ENCODE data around the gene MOB2.

Gene MOB2

GRCh38 chr11:1449490-1450243 is 36.9 kb downstream of the MOB2 start:
- Histone ChIP-seq H3K27me3 (ENCODE audit: control insufficient read depth in 3 of 3, insufficient read depth in 3 of 3, low read depth in 1 of 3, low read length in 3 of 3) (no peaks in the 10 kb centered on the region), H3K4me3 (ENCODE audit: low read length in 2 of 2) (no peak overlapping the region), H3K27ac (replicated peaks; ENCODE audit: low read length) (no peak overlapping the region), H2AFZ (ENCODE audit: low read length) (no peak overlapping the region), H3K79me1 (ENCODE audit: low read depth, low read length) (peaks cover 3% of the 10 kb centered on the region), H3K9ac (ENCODE audit: low read depth, low read length, poor library complexity) (no peak overlapping the region), H2BK15ac (ENCODE audit: low read length) (no peak overlapping the region), H3K18ac (ENCODE audit: low read length) (peak overlapping the region; percentile 71), H2BK5ac (ENCODE audit: low read length) (peak overlapping the region; percentile 24), H3K36me3 (replicated peaks in 1 of 2; ENCODE audit: control insufficient read depth in 2 of 2, insufficient read depth in 2 of 2, low read length in 2 of 2) (peaks cover 21 to 71% of the 10 kb centered on the region in 2 donors), H4K8ac (ENCODE audit: low read depth, low read length) (no peak overlapping the region), H3K9me3 (replicated peaks in 1 of 2; ENCODE audit: control insufficient read depth in 2 of 2, insufficient read depth in 1 of 2, low read depth in 1 of 2, low read length in 2 of 2) (no peaks in the 10 kb centered on the region), H3K14ac (ENCODE audit: low read length) (no peak overlapping the region), H3K4me1 (ENCODE audit: control insufficient read depth in 2 of 2, insufficient read depth in 1 of 2, low read depth in 1 of 2, low read length in 2 of 2) (no peaks in the 10 kb centered on the region), H3K4me2 (ENCODE audit: insufficient read depth, low read length, poor library complexity, severe bottlenecking) (no peak overlapping the region), H4K91ac (ENCODE audit: low read depth, low read length, poor library complexity) (no peak overlapping the region), H3K23ac (ENCODE audit: low read depth, low read length, poor library complexity) (no peak overlapping the region), H2BK120ac (ENCODE audit: low read depth, low read length) (no peak overlapping the region), H2BK12ac (ENCODE audit: low read length) (no peak overlapping the region), H2AK5ac (ENCODE audit: low read depth, low read length) (no peak overlapping the region), H3K4ac (ENCODE audit: low read length) (no peak overlapping the region)
- no CpG with 5 or more reads among the region's 31 CpGs for WGBS, 2 donors (ENCODE audit: extremely low coverage in 2 of 2, insufficient read length in 2 of 2, insufficient replicate concordance in 1 of 2)
- no peak for DNase-seq (ENCODE audit: low spot score)

GRCh38 chr11:1448882-1449281 is 37.7 kb downstream of the MOB2 start:
- peak overlapping the region; percentile 80 for H3K23ac ChIP-seq (ENCODE audit: low read depth, low read length, poor library complexity)
- H4K8ac ChIP-seq (ENCODE audit: low read depth, low read length) = no peak overlapping the region
- no peak overlapping the region for H3K4me2 ChIP-seq (ENCODE audit: insufficient read depth, low read length, poor library complexity, severe bottlenecking)
- H2AK5ac ChIP-seq (ENCODE audit: low read depth, low read length) = no peak overlapping the region
- H3K4ac ChIP-seq (ENCODE audit: low read length) = no peak overlapping the region
- H3K27ac ChIP-seq (replicated peaks; ENCODE audit: low read length) = no peak overlapping the region
- H2BK120ac ChIP-seq (ENCODE audit: low read depth, low read length) = no peak overlapping the region
- H2BK5ac ChIP-seq (ENCODE audit: low read length) = peak overlapping the region; percentile 53
- no CpG with 5 or more reads among the region's 24 CpGs for WGBS, 2 donors (ENCODE audit: extremely low coverage in 2 of 2, insufficient read length in 2 of 2, insufficient replicate concordance in 1 of 2)
- no peak for DNase-seq (ENCODE audit: low spot score)
- H3K9me3 ChIP-seq (replicated peaks in 1 of 2; ENCODE audit: control insufficient read depth in 2 of 2, insufficient read depth in 1 of 2, low read depth in 1 of 2, low read length in 2 of 2) = no peaks in the 10 kb centered on the region
- no peaks in the 10 kb centered on the region for H3K27me3 ChIP-seq (ENCODE audit: control insufficient read depth in 3 of 3, insufficient read depth in 3 of 3, low read depth in 1 of 3, low read length in 3 of 3)
- H2AFZ ChIP-seq (ENCODE audit: low read length) = no peak overlapping the region
- H3K18ac ChIP-seq (ENCODE audit: low read length) = no peak overlapping the region
- peak overlapping the region; percentile 71 for H3K14ac ChIP-seq (ENCODE audit: low read length)
- H3K4me3 ChIP-seq (ENCODE audit: low read length in 2 of 2) = no peak overlapping the region
- peaks cover 20 to 71% of the 10 kb centered on the region in 2 donors for H3K36me3 ChIP-seq (replicated peaks in 1 of 2; ENCODE audit: control insufficient read depth in 2 of 2, insufficient read depth in 2 of 2, low read length in 2 of 2)
- peak overlapping the region; percentile 44 for H3K9ac ChIP-seq (ENCODE audit: low read depth, low read length, poor library complexity)
- H3K4me1 ChIP-seq (ENCODE audit: control insufficient read depth in 2 of 2, insufficient read depth in 1 of 2, low read depth in 1 of 2, low read length in 2 of 2) = no peaks in the 10 kb centered on the region
- H3K79me1 ChIP-seq (ENCODE audit: low read depth, low read length) = peaks cover 3% of the 10 kb centered on the region
- H4K91ac ChIP-seq (ENCODE audit: low read depth, low read length, poor library complexity) = no peak overlapping the region
- no peak overlapping the region for H2BK12ac ChIP-seq (ENCODE audit: low read length)
- H2BK15ac ChIP-seq (ENCODE audit: low read length) = no peak overlapping the region

- Histone ChIP-seq H3K27me3 (ENCODE audit: control insufficient read depth in 3 of 3, insufficient read depth in 3 of 3, low read depth in 1 of 3, low read length in 3 of 3) (no peaks in the 10 kb centered on the region), H2AK5ac (ENCODE audit: low read depth, low read length) (no peak overlapping the region), H3K9ac (ENCODE audit: low read depth, low read length, poor library complexity) (no peak overlapping the region), H3K4me1 (ENCODE audit: control insufficient read depth in 2 of 2, insufficient read depth in 1 of 2, low read depth in 1 of 2, low read length in 2 of 2) (no peaks in the 10 kb centered on the region), H2BK5ac (ENCODE audit: low read length) (peak overlapping the region; percentile 53), H2BK15ac (ENCODE audit: low read length) (no peak overlapping the region), H3K9me3 (replicated peaks in 1 of 2; ENCODE audit: control insufficient read depth in 2 of 2, insufficient read depth in 1 of 2, low read depth in 1 of 2, low read length in 2 of 2) (no peaks in the 10 kb centered on the region), H2BK12ac (ENCODE audit: low read length) (no peak overlapping the region), H3K23ac (ENCODE audit: low read depth, low read length, poor library complexity) (peak overlapping the region; percentile 80), H3K79me1 (ENCODE audit: low read depth, low read length) (peaks cover 3% of the 10 kb centered on the region), H3K4ac (ENCODE audit: low read length) (no peak overlapping the region), H4K8ac (ENCODE audit: low read depth, low read length) (no peak overlapping the region), H3K36me3 (replicated peaks in 1 of 2; ENCODE audit: control insufficient read depth in 2 of 2, insufficient read depth in 2 of 2, low read length in 2 of 2) (peaks cover 23 to 70% of the 10 kb centered on the region in 2 donors), H4K91ac (ENCODE audit: low read depth, low read length, poor library complexity) (no peak overlapping the region), H3K4me2 (ENCODE audit: insufficient read depth, low read length, poor library complexity, severe bottlenecking) (no peak overlapping the region), H3K14ac (ENCODE audit: low read length) (peak overlapping the region; percentile 17), H3K18ac (ENCODE audit: low read length) (peak overlapping the region; percentile 35), H2BK120ac (ENCODE audit: low read depth, low read length) (no peak overlapping the region), H3K4me3 (ENCODE audit: low read length in 2 of 2) (no peak overlapping the region), H3K27ac (replicated peaks; ENCODE audit: low read length) (no peak overlapping the region), H2AFZ (ENCODE audit: low read length) (no peak overlapping the region)
- no CpG with 5 or more reads among the region's 49 CpGs for WGBS, 2 donors (ENCODE audit: extremely low coverage in 2 of 2, insufficient read length in 2 of 2, insufficient replicate concordance in 1 of 2)
- DNase-seq (ENCODE audit: low spot score) = no peak
Observed at GRCh38 chr11:1447845-1448825, 38.4 kb downstream of the MOB2 start.

GRCh38 chr11:1446623-1447022 is 40.0 kb downstream of the MOB2 start:
- no peak overlapping the region for H2BK5ac ChIP-seq (ENCODE audit: low read length)
- peak overlapping the region; percentile 47 for H3K14ac ChIP-seq (ENCODE audit: low read length)
- H3K36me3 ChIP-seq (replicated peaks in 1 of 2; ENCODE audit: control insufficient read depth in 2 of 2, insufficient read depth in 2 of 2, low read length in 2 of 2) = peaks cover 14 to 66% of the 10 kb centered on the region in 2 donors
- H2BK15ac ChIP-seq (ENCODE audit: low read length) = no peak overlapping the region
- no peaks in the 10 kb centered on the region for H3K9me3 ChIP-seq (replicated peaks in 1 of 2; ENCODE audit: control insufficient read depth in 2 of 2, insufficient read depth in 1 of 2, low read depth in 1 of 2, low read length in 2 of 2)
- H3K4me1 ChIP-seq (ENCODE audit: control insufficient read depth in 2 of 2, insufficient read depth in 1 of 2, low read depth in 1 of 2, low read length in 2 of 2) = peaks cover 0 to 5% of the 10 kb centered on the region in 2 donors
- DNase-seq (ENCODE audit: low spot score) = no peak
- H2BK12ac ChIP-seq (ENCODE audit: low read length) = no peak overlapping the region
- no peak overlapping the region for H3K4ac ChIP-seq (ENCODE audit: low read length)
- H2AK5ac ChIP-seq (ENCODE audit: low read depth, low read length) = no peak overlapping the region
- no peak overlapping the region for H3K4me2 ChIP-seq (ENCODE audit: insufficient read depth, low read length, poor library complexity, severe bottlenecking)
- no peaks in the 10 kb centered on the region for H3K27me3 ChIP-seq (ENCODE audit: control insufficient read depth in 3 of 3, insufficient read depth in 3 of 3, low read depth in 1 of 3, low read length in 3 of 3)
- no peak overlapping the region for H3K4me3 ChIP-seq (ENCODE audit: low read length in 2 of 2)
- peak overlapping the region; percentile 65 for H3K23ac ChIP-seq (ENCODE audit: low read depth, low read length, poor library complexity)
- no peak overlapping the region for H4K8ac ChIP-seq (ENCODE audit: low read depth, low read length)
- H3K79me1 ChIP-seq (ENCODE audit: low read depth, low read length) = peaks cover 3% of the 10 kb centered on the region
- no peak overlapping the region for H3K27ac ChIP-seq (replicated peaks; ENCODE audit: low read length)
- H4K91ac ChIP-seq (ENCODE audit: low read depth, low read length, poor library complexity) = no peak overlapping the region
- H2BK120ac ChIP-seq (ENCODE audit: low read depth, low read length) = no peak overlapping the region
- H2AFZ ChIP-seq (ENCODE audit: low read length) = no peak overlapping the region
- H3K18ac ChIP-seq (ENCODE audit: low read length) = peak overlapping the region; percentile 48
- no CpG with 5 or more reads among the region's 9 CpGs for WGBS, 2 donors (ENCODE audit: extremely low coverage in 2 of 2, insufficient read length in 2 of 2, insufficient replicate concordance in 1 of 2)
- no peak overlapping the region for H3K9ac ChIP-seq (ENCODE audit: low read depth, low read length, poor library complexity)
